Spleen (tissue), 11 donors: Measurements from ENCODE around the gene SEMA3B. TPM values are rescaled to one million over a fixed set of nuclear protein-coding genes. Genes with fewer than 3 reads are reported as not detected.
A peak's percentile ranks its signal among the peaks of the same experiment; 100 is the strongest.
"Not testable (repeated sequence)": the region's sequence is repeated elsewhere in the genome, so short reads cannot be mapped to it uniquely, and the experiment has no call there.

Experiments used
- DNase-seq: peaks from one replicate; pipeline ENCODE4 v3.0.0-alpha.2; 2020
- H3K27ac ChIP-seq, 8 donors: fragments of 200-600 bp; sonication (generic) in 7 of 8; 1 replicate in 4 of 8; 2 replicates in 4 of 8; pipeline versions ENCODE4 v1.5.0 to v1.8.0; 2016 to 2021; ENCODE audit warnings: inconsistent platforms in 4 of 8, mild to moderate bottlenecking in 4 of 8, moderate library complexity in 1 of 8
- H3K27me3 ChIP-seq, 7 donors: fragments of 200-600 bp; sonication (generic) in 6 of 7; replicated peaks in 1 of 7; 1 replicate in 4 of 7; 2 replicates in 3 of 7; pipeline versions ENCODE4 v1.5.0 to v1.8.0; 2016 to 2021; ENCODE audit warnings: inconsistent platforms in 3 of 7, mild to moderate bottlenecking in 1 of 7
- H3K36me3 ChIP-seq, 6 donors: fragments of 200-600 bp; sonication (generic) in 5 of 6; 1 replicate in 4 of 6; 2 replicates in 2 of 6; pipeline versions ENCODE4 v1.5.0 to v1.8.0; 2016 to 2021; ENCODE audit warnings: inconsistent platforms in 2 of 6
- H3K4me1 ChIP-seq, 6 donors: fragments of 200-600 bp; sonication (generic) in 5 of 6; 1 replicate in 3 of 6; 2 replicates in 3 of 6; pipeline versions ENCODE4 v1.5.0 to v1.8.0; 2016 to 2021; ENCODE audit warnings: inconsistent platforms in 3 of 6
- H3K4me3 ChIP-seq, 8 donors: fragments of 200-600 bp; sonication (generic) in 7 of 8; 1 replicate in 4 of 8; 2 replicates in 4 of 8; pipeline versions ENCODE4 v1.5.0 to v1.8.0; 2016 to 2021; ENCODE audit warnings: inconsistent platforms in 4 of 8, mild to moderate bottlenecking in 4 of 8, moderate library complexity in 2 of 8
- H3K9me3 ChIP-seq, 8 donors: fragments of 200-600 bp; sonication (generic) in 7 of 8; 1 replicate in 4 of 8; 2 replicates in 4 of 8; pipeline versions ENCODE4 v1.5.0 to v1.8.0; 2016 to 2021; ENCODE audit warnings: inconsistent platforms in 4 of 8
- CTCF ChIP-seq, 11 experiments: fragments of 200-600 bp in 7 of 11; fragments of 450-650 bp in 4 of 11; sonication (generic) in 4 of 11; IDR thresholded peaks in 8 of 11; conservative IDR thresholded peaks in 3 of 11; 1 replicate in 7 of 11; 2 replicates in 4 of 11; pipeline versions ENCODE4 v1.4.0 to v1.8.0; 2016 to 2021; ENCODE audit warnings: antibody characterized with exemption in 11 of 11, inconsistent platforms in 4 of 11, mild to moderate bottlenecking in 1 of 11
- POLR2A ChIP-seq, 3 donors: fragments of 450-650 bp; IDR thresholded peaks; one replicate each; pipeline ENCODE4 v1.5.1; 2017; ENCODE audit warnings: antibody characterized with exemption in 3 of 3, mild to moderate bottlenecking in 1 of 3
- POLR2AphosphoS5 ChIP-seq, 3 donors: sonication (generic); formaldehyde crosslinking; IDR thresholded peaks; one replicate each; pipeline ENCODE4 v1.5.1; 2017; ENCODE audit warnings: antibody characterized with exemption in 3 of 3
- WGBS, 5 donors: extraction: QIAGEN DNeasy Blood & Tissue Kit in 3 of 5; methylation state at CpG; one replicate each; pipeline versions ENCODE4 v1.1.5 to v1.1.7; 2013 to 2018; 5-methylcytosine and 5-hydroxymethylcytosine counted together
- intact Hi-C: fragments of 100-400 bp; cut with DNase I; formaldehyde crosslinking; loops from one replicate; pipeline ENCODE4 v1.15.0; 2023; ENCODE audit warnings: low total_unique reads
- polyA plus RNA-seq, 3 donors: library from polyadenylated mRNA; stranded (reverse); fragments of 200-250 nt; gene quantifications; one replicate each; pipeline ENCODE4 v1.2.1, GENCODE V29; 2013
- total RNA-seq, 7 donors: library from RNA; depleted of rRNA in 3 of 7; stranded (reverse); fragments of >200 nt in 3 of 7; fragmentation: NEBNext Ultra II Directional in 4 of 7; extraction: Animal tissue kit (Norgen Biotek cat#: 25700) in 4 of 7; gene quantifications; one replicate each; pipeline versions ENCODE4 v1.1.0 to v1.2.1, GENCODE V29; 2016 to 2021
- donor health status: healthy with polysubstance abuse.
- donor health status: DM: no; HTN: no; CAD: no; lungs with moderate emphysema.
- donor health status: DM: no; HTN: no; CAD: no.
- donor health status: Bipolar disorder and iron deficiency.
- donor health status: healthy.
- donor health status: DM: no; HTN: no; CAD: no.
- donor health status: DM: yes; HTN: yes; CAD: no.

Gene SEMA3B
- total and polyA plus RNA-seq, 10 donors = 2.2 to 14.5 (median 4.0) TPM

- Histone ChIP-seq H3K4me3 (no peak overlapping the region), H3K4me1 (peaks cover 12 to 76% (median 49%) of the 10 kb centered on the region in 6 donors), H3K27ac (peak overlapping the region in 3 of 8 donors; percentile 20 to 63 (median 60)), H3K36me3 (no peaks in the 10 kb centered on the region), H3K9me3 (no peaks in the 10 kb centered on the region), H3K27me3 (peaks cover 0 to 45% (median 19%) of the 10 kb centered on the region in 7 donors)
- no peak for TF ChIP-seq POLR2AphosphoS5 (IDR thresholded peaks at IDR 0.05)
- no peak for TF ChIP-seq POLR2A (IDR thresholded peaks at IDR 0.05)
- TF ChIP-seq CTCF (IDR thresholded peaks at IDR 0.05 in 8 of 11, conservative IDR thresholded peaks at IDR 0.05 in 3 of 11) = no peak
- intact Hi-C loops = loop anchor here (5.0 to 10.0 kb wide), 2 partner anchors 43 to 145 kb away; no protein-coding TSS in a partner anchor
- no peak for DNase-seq
- 81 to 96% (median 90%) methylated on average over 7 to 8 of the region's 8 CpGs for WGBS, 5 donors
These were observed 1.0 kb downstream of the SEMA3B start for GRCh38 chr3:50269977-50270413.

- Histone ChIP-seq H3K36me3 (no peaks in the 10 kb centered on the region), H3K4me1 (peaks cover 14 to 78% (median 53%) of the 10 kb centered on the region in 6 donors), H3K27ac (peak overlapping the region in 2 of 8 donors; percentile 20 to 63), H3K9me3 (no peaks in the 10 kb centered on the region), H3K4me3 (no peak overlapping the region), H3K27me3 (peaks cover 0 to 51% (median 25%) of the 10 kb centered on the region in 7 donors)
- intact Hi-C loops = loop anchor here (5.0 to 10.0 kb wide), 2 partner anchors 43 to 146 kb away; no protein-coding TSS in a partner anchor
- WGBS, 5 donors = 82 to 87% (median 85%) methylated on average over 18 to 19 of the region's 19 CpGs
- no peak for TF ChIP-seq CTCF (IDR thresholded peaks at IDR 0.05 in 8 of 11, conservative IDR thresholded peaks at IDR 0.05 in 3 of 11)
- TF ChIP-seq POLR2A (IDR thresholded peaks at IDR 0.05) = no peak
- no peak for TF ChIP-seq POLR2AphosphoS5 (IDR thresholded peaks at IDR 0.05)
- no peak for DNase-seq
These were observed 1.7 kb downstream of the SEMA3B start for GRCh38 chr3:50270422-50271224.

GRCh38 chr3:50271314-50271936 is 2.5 kb downstream of the SEMA3B start:
- WGBS, 5 donors = 70 to 80% (median 76%) methylated on average over 5 to 10 of the region's 10 CpGs
- Histone ChIP-seq H3K9me3 (no peaks in the 10 kb centered on the region), H3K4me1 (peaks cover 14 to 83% (median 59%) of the 10 kb centered on the region in 6 donors), H3K36me3 (no peaks in the 10 kb centered on the region), H3K4me3 (no peak overlapping the region), H3K27me3 (peaks cover 4 to 55% (median 34%) of the 10 kb centered on the region in 7 donors), H3K27ac (no peak overlapping the region)
- DNase-seq = no peak
- TF ChIP-seq CTCF (IDR thresholded peaks at IDR 0.05 in 8 of 11, conservative IDR thresholded peaks at IDR 0.05 in 3 of 11) (no peak), POLR2AphosphoS5 (IDR thresholded peaks at IDR 0.05) (no peak), POLR2A (IDR thresholded peaks at IDR 0.05) (no peak)
- intact Hi-C loops = loop anchor here (5.0 to 10.0 kb wide), 2 partner anchors 44 to 147 kb away; no protein-coding TSS in a partner anchor

GRCh38 chr3:50272538-50272910 is 3.6 kb downstream of the SEMA3B start:
- not testable (repeated sequence) for DNase-seq, H3K27ac ChIP-seq, H3K36me3 ChIP-seq, H3K4me3 ChIP-seq, H3K9me3 ChIP-seq
- Histone ChIP-seq H3K27me3 (peaks cover 5 to 54% (median 41%) of the 10 kb centered on the region in 7 donors), H3K4me1 (peaks cover 14 to 83% (median 56%) of the 10 kb centered on the region in 6 donors)
- intact Hi-C loops = loop anchor here (2.0 to 10.0 kb wide), 3 partner anchors 45 to 148 kb away; partner anchors contain the start of gene GNAT1
- 69 to 79% (median 75%) methylated on average over 10 of the region's 10 CpGs for WGBS, 5 donors
